Mesodermal cell (in vitro differentiated cells): ENCODE results near the gene SHB.
"Not testable (repeated sequence)": the region's sequence is repeated elsewhere in the genome, so short reads cannot be mapped to it uniquely, and the experiment has no call there.

Source experiments
- H3K27ac ChIP-seq: 2 replicates; pipeline ENCODE4 v1.7.0; 2013; ENCODE audit warnings: mild to moderate bottlenecking, low read depth, low read length, moderate library complexity; ENCODE audit not compliant: severe bottlenecking
- H3K36me3 ChIP-seq: 2 replicates; pipeline ENCODE4 v1.7.1; 2013; ENCODE audit warnings: mild to moderate bottlenecking, low read length, moderate library complexity; ENCODE audit not compliant: control insufficient read depth, insufficient read depth
- H3K4me1 ChIP-seq: one replicate; pipeline ENCODE4 v1.7.1; 2013; ENCODE audit warnings: mild to moderate bottlenecking, low read length; ENCODE audit not compliant: insufficient read depth, control insufficient read depth, poor library complexity, severe bottlenecking
- H3K4me3 ChIP-seq: 2 replicates; pipeline ENCODE4 v1.7.0; 2013; ENCODE audit warnings: low read length, control low read depth, mild to moderate bottlenecking; ENCODE audit not compliant: insufficient read depth, poor library complexity, severe bottlenecking; ENCODE audit errors: extremely low read depth
- H3K9me3 ChIP-seq: 2 replicates; pipeline ENCODE4 v1.7.1; 2013; ENCODE audit warnings: mild to moderate bottlenecking, low read length, moderate library complexity; ENCODE audit not compliant: control insufficient read depth
- WGBS, 2 experiments: methylation state at CpG; one replicate each; pipeline ENCODE4 v1.1.5; 2013; ENCODE audit warnings: missing lambda C conversion rate in 2 of 2; ENCODE audit not compliant: insufficient coverage in 2 of 2; 5-methylcytosine and 5-hydroxymethylcytosine counted together

SHB gene

DNA sequence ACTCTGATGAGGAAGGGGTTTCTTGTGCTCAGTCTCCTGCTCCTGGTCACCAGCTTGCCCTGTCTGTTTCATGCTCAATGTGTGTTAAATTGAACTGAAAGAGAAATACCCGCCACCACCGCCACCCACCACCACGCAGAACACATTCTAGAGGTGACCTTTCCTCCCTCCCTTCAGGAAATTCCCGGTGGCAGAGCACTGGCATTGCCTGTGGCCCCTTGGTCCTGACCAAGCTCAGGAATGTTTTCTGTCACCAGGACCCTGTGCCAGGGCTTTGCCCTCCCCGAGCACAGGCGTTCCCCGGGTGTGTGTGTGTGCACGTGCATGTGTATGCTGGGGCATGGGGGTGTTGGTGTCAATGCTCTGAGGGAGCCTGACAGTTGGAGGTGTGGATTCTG is 154.9 kb downstream of the SHB start:
- WGBS, 2 experiments, result 93 to 100% methylated on average over 2 to 4 of the region's 8 CpGs
- H3K9me3 ChIP-seq, result no peaks in the 10 kb centered on the region
- H3K4me1 ChIP-seq, result peaks cover 8% of the 10 kb centered on the region
- peaks cover 23% of the 10 kb centered on the region for H3K36me3 ChIP-seq
- H3K27ac ChIP-seq, result no peak overlapping the region
- no peak overlapping the region for H3K4me3 ChIP-seq

DNA sequence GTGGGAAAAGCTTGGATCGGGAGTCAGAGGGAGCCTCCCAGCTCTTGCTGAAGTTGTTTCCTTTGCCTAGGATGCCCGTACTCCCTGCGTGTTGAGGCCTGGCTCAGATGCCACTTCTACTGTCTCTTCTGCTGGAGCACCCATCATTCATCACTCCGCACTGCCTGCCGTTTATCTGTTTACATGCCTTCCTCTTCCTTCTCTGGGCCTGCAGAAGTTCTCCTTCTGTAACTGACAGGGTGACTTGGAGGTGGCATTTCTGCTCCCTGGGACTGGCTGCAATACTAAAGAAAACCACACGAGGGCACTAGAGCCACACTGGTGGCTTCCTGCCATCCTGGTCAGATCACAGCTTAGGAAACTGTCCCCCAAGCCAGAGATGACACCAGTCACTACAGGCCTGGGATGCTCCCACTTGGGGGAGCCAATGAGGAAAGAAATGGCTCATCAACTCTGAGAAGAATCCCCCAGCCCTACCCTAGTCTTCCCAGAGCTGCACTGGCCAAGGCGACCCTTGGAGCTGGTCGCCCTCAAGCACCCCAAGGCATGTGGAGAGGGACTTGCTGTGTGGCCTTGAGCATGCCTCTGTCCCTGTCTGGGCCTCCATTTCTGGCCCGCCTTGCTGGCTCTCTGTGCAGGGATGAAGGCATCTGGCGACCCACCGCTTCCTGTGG is 155.4 kb downstream of the SHB start:
- WGBS, 2 experiments, result 62 to 68% methylated on average over 8 to 9 of the region's 11 CpGs
- no peak overlapping the region for H3K4me3 ChIP-seq
- peaks cover 18% of the 10 kb centered on the region for H3K36me3 ChIP-seq
- H3K27ac ChIP-seq, result peak overlapping the region; percentile 36
- H3K9me3 ChIP-seq, result no peaks in the 10 kb centered on the region
- peaks cover 13% of the 10 kb centered on the region for H3K4me1 ChIP-seq

DNA sequence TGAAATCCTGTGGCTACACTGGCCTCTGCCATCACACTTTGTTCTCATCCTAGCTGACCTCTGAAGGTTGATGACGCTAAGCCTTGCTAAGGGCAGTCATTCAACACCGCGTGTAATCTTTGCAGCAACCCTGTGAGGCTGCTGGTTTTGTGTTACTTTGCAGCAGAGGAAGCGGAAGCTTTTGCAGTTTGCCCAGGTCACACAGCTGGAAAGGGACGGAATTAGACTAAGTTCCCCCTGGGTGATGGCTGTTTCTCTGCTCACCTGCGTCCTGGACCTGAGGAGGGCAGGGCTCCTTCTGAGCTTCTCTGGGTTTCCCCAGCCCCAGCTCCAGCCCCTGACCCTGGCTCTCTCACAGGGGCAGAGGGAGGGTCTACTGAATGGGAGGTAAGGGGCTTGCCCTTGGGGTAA is 157.8 kb downstream of the SHB start:
- WGBS, 2 experiments, result 86 to 93% methylated on average over 3 to 6 of the region's 6 CpGs
- peaks cover 14% of the 10 kb centered on the region for H3K4me1 ChIP-seq
- H3K4me3 ChIP-seq, result no peak overlapping the region
- H3K27ac ChIP-seq, result no peak overlapping the region
- no peaks in the 10 kb centered on the region for H3K9me3 ChIP-seq
- H3K36me3 ChIP-seq, result peaks cover 5% of the 10 kb centered on the region

DNA sequence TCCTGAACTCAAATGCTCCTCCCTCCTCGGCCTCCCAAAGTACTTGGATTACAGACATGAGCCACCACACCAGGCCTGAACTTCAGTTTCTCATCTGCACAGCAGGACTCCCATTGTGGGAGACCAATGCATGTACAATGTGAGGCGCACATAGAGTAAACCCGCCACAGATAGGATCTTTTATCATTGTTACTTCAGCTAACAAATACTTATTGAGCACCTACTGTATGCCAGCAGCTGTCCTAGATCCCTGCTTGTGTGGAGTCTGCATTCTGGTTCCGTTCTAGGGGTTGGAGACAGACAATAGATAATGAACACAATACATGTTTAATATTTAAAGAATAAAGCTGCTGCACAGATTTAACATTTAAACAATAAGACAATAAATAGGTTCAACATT is 158.8 kb downstream of the SHB start:
- WGBS, 2 experiments, result 97 to 100% methylated on average over 2 to 3 of the region's 4 CpGs
- no peaks in the 10 kb centered on the region for H3K36me3 ChIP-seq
- no peak overlapping the region for H3K27ac ChIP-seq
- H3K9me3 ChIP-seq, result no peaks in the 10 kb centered on the region
- H3K4me3 ChIP-seq, result no peak overlapping the region
- peaks cover 14% of the 10 kb centered on the region for H3K4me1 ChIP-seq

DNA sequence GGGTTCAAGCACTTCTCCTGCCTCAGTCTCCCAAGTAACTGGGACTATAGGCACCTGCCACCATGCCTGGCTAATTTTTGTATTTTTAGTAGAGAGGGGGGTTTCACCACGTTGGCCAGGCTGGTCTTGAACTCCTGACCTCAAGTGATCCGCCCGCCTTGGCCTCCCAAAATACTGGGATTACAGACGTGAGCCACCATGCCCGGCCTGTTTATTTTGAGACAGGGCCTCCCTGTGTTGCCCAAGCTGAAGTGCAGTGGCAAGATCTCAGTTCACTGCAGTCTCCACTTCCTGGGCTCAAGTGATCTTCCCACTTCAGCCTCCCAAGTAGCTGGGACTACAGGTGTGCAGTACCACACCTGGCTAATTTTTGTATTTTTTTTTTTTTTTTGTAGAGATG is 159.2 kb downstream of the SHB start:
- not testable (repeated sequence) for H3K4me3 ChIP-seq, H3K27ac ChIP-seq, H3K9me3 ChIP-seq, H3K36me3 ChIP-seq
- 90 to 95% methylated on average over 4 of the region's 5 CpGs for WGBS, 2 experiments
- peaks cover 16% of the 10 kb centered on the region for H3K4me1 ChIP-seq

DNA sequence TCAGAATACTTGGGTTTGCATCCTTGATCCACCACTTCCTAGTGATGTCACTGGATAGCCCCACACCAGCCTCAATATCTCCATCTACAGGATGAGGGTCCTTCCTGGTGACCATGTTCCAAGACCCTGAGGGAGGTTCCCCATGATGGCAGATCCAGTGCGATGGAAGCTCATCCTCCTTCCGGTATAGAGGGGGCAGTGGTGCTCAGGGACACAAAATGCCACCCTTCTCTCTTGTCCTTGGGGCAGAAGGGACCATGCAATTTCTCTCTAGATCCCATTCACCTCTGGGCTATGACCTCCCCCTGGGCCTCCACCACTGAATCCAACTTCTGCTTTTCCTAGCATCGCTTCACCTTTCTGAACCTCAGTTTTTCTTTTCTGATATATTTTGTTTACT is 159.7 kb downstream of the SHB start:
- no peaks in the 10 kb centered on the region for H3K9me3 ChIP-seq
- no peaks in the 10 kb centered on the region for H3K36me3 ChIP-seq
- H3K27ac ChIP-seq, result no peak overlapping the region
- WGBS, 2 experiments, result 87 to 100% methylated on average over 2 of the region's 3 CpGs
- peaks cover 17% of the 10 kb centered on the region for H3K4me1 ChIP-seq
- H3K4me3 ChIP-seq, result no peak overlapping the region

DNA sequence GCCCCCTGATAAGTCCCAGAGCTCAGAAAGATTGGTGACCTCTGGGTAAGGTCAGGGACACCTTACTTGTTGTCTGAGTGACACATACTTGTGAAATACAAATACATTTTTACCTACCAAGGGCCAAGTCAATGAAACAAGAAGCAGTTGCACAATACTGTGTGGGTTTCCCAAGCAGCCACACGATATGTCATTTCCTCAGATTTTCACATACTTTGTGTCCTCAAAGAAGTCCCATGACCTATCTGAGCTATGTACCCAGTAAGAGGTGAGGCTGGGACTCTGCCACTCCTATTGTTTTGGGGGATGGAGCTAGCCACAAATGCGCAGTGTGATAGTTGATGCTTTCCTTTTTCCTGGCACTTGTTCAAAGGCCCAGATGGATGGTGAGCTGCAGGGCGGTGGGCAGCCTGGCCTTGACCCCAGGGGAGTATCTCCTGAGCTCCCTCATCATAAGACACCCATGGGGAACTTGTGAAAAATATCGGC is 160.3 kb downstream of the SHB start:
- 97 to 100% methylated on average over 2 to 3 of the region's 4 CpGs for WGBS, 2 experiments
- Histone ChIP-seq H3K4me1 (peaks cover 12% of the 10 kb centered on the region), H3K27ac (no peak overlapping the region), H3K36me3 (no peaks in the 10 kb centered on the region), H3K9me3 (no peaks in the 10 kb centered on the region), H3K4me3 (no peak overlapping the region)

DNA sequence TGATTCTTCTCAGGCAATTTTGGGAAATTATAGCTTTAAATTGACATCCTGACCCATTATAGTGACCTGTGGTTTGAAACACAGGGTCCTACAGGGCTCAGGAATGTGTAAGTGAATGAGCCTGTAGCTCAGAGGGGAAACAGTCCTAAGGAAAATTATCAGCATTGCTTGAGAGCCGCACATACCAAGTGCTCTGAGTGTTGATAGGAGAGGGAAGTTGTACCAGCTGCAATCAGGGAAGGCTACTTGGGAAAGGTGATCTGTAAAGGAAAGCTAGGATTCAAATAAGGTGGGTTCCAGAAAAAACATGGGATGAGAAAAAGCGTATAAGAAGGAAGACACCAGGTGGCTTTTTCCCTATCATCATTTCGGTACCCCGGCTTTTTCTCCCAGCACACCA is 160.7 kb downstream of the SHB start:
- Histone ChIP-seq H3K36me3 (no peaks in the 10 kb centered on the region), H3K4me3 (no peak overlapping the region), H3K4me1 (peaks cover 11% of the 10 kb centered on the region), H3K27ac (no peak overlapping the region), H3K9me3 (no peaks in the 10 kb centered on the region)
- WGBS, 2 experiments, result 74 to 77% methylated on average over 4 of the region's 4 CpGs

DNA sequence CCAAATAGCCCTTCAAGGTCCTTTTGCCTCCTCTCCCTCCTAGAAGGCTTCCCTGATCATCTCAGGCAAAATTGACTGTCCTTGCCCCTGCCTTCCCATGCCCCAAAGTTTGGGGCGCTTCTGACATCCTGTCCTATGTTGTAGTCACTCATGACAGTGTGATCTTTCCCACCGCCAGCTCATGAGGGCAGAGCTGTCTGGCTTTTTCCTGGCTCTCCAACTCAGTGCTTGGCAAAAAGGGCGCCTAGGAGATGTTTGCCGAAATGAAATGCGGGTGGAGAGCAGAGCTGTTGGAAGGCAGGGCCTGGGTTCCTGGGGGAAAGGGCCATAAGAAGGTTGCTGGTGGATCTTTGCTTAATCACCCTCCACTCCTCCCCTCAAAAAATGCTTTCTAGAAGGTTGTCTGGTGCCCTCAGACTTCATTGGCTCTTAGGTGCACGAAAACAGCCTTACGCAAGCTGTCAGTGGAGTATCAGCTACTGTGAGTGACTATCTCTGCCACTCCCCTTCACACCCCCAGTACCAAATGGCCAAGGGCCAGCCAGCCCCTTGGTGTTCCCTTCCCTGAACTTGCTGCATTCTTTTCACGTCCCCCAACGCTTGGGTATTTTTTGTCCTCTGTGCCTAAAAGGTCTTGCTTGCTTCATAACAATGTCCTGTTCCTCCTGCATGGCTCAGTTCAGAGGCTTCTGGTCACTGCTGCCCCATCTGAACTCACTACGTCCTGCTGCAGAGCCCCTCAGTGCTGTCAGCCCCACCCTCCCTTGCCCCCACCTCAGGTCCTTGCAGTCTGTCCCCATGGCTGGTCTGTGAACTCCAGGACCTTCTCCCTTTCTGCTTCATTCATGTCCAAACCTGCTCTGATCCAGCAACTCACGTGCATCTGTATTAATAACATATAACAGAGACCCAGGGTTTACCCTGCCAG is 162.5 kb downstream of the SHB start:
- no peak overlapping the region for H3K4me3 ChIP-seq
- peaks cover 11% of the 10 kb centered on the region for H3K4me1 ChIP-seq
- 85 to 91% methylated on average over 9 to 10 of the region's 11 CpGs for WGBS, 2 experiments
- no peaks in the 10 kb centered on the region for H3K9me3 ChIP-seq
- no peak overlapping the region for H3K27ac ChIP-seq
- no peaks in the 10 kb centered on the region for H3K36me3 ChIP-seq

DNA sequence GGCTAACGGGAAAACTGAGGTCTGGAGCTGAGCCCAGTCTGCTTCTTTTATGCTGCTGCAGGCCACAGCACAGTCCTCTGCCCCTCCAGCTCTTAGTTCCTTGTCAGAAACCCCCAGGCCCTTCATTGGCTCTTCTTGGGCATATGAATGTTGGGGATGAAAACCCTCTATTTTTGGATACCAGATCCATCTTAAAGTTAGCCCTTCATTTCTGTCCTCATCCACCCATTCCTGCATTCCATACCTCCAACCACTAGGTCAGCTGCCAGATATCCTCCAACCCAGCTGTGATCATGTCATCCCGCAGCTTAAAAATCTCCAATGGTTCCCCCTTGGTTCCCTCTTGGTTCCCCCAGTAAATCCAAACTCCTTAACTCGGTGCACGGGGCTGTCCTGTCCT is 163.3 kb downstream of the SHB start:
- Histone ChIP-seq H3K4me3 (no peak overlapping the region), H3K27ac (no peak overlapping the region), H3K9me3 (no peaks in the 10 kb centered on the region), H3K36me3 (no peaks in the 10 kb centered on the region), H3K4me1 (peaks cover 11% of the 10 kb centered on the region)
- 98 to 100% methylated on average over 3 to 4 of the region's 4 CpGs for WGBS, 2 experiments

DNA sequence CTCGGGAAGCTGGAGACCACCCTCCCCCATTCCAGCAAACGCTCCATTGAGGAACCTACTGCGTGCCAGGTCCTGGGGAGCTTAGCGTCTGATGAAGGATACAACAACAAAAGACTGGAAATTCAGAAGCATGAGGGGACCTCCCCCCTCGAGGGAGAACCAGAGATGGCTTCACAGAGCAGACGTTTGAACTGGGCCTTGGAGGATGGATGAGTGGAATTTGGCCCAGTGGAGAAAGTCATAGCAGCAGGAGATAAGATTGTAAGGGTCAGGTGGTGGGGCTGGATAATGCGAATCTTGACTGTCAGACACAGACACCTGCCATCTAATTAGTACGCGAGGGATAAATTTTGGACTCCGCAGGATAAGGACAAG is 163.9 kb downstream of the SHB start:
- no peaks in the 10 kb centered on the region for H3K36me3 ChIP-seq
- peaks cover 11% of the 10 kb centered on the region for H3K4me1 ChIP-seq
- H3K9me3 ChIP-seq, result no peaks in the 10 kb centered on the region
- H3K4me3 ChIP-seq, result no peak overlapping the region
- WGBS, 2 experiments, result 85 to 96% methylated on average over 8 to 10 of the region's 10 CpGs
- no peak overlapping the region for H3K27ac ChIP-seq
